GM20431 (cell line): ENCODE results near the gene ENTPD8.
"Not testable (repeated sequence)": the region's sequence is repeated elsewhere in the genome, so short reads cannot be mapped to it uniquely, and the experiment has no call there.

Experiments
- in situ Hi-C: fragments of 300-500 bp; cut with MseI, MboI; formaldehyde crosslinking; loops from one replicate; pipeline ENCODE4 v1.15.0; 2020; ENCODE audit warnings: low sequenced_read_pairs; ENCODE audit not compliant: unreplicated experiment

Gene ENTPD8

DNA sequence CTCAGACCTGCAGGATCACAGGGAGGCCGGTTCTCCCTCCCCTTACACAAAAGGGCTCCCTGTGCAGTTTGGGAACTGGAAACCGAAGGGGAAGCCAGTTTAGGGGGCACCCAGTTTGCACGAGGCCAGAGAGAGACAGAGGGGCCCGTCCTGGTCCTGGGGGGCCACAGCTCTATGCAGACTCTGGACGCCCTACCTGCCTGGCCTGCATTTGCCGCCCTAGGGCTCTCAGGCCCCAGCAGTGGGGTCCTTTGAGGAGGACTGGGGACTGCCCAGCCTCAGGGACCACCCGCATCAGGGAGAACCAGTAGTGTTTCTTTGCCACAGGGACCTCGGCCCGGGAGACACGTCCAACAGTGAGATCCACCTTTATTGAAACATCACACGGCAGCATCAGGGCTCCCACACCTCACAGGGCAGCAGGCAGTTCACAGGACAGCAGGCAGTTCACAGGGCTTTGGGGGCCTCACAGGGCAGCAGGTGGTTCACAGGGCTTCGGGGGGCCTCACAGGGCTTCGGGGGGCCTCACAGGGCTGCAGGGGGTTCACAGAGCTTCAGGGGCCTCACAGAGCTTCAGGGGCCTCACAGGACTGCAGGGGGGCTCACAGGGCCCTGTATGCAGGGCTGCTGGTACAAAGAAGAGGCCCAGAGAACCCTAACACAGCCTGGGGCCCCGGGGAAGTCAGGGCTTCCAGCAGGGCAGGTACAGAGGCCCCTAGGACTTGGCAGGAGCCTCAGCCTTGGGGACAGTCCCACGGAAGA is 18.6 kb upstream of the ENTPD8 start:
- in situ Hi-C loops, result no loop called here

DNA sequence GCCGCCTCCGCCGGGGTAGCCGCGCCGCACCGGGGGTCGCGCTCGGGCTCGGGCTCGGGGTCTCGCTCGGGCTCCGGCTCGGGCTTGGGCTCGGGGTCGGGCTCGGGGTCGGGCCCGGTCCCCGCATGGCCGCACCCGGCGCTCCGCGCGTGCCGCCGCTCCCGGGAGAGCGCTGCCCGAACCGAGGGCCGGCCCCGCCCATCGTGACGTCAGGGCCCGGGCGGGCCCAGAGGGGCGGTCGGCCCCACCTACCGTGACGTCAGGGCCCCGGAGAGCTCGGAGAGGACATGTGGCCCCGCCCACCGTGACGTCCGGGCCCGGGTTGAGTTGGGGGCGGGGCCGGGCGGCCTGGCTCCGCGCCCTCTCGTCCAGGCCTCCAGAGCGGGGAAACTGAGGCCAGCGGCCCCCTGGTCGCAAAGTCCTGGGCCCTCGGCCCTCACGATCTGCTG is 18.0 kb upstream of the ENTPD8 start, which contains the start of gene NSMF:
TSS of gene NSMF (minus strand) at position 183 of the 449 bp plus-strand sequence. CDS start 232 bp downstream, outside the sequence.
- in situ Hi-C loops, result no loop called here

DNA sequence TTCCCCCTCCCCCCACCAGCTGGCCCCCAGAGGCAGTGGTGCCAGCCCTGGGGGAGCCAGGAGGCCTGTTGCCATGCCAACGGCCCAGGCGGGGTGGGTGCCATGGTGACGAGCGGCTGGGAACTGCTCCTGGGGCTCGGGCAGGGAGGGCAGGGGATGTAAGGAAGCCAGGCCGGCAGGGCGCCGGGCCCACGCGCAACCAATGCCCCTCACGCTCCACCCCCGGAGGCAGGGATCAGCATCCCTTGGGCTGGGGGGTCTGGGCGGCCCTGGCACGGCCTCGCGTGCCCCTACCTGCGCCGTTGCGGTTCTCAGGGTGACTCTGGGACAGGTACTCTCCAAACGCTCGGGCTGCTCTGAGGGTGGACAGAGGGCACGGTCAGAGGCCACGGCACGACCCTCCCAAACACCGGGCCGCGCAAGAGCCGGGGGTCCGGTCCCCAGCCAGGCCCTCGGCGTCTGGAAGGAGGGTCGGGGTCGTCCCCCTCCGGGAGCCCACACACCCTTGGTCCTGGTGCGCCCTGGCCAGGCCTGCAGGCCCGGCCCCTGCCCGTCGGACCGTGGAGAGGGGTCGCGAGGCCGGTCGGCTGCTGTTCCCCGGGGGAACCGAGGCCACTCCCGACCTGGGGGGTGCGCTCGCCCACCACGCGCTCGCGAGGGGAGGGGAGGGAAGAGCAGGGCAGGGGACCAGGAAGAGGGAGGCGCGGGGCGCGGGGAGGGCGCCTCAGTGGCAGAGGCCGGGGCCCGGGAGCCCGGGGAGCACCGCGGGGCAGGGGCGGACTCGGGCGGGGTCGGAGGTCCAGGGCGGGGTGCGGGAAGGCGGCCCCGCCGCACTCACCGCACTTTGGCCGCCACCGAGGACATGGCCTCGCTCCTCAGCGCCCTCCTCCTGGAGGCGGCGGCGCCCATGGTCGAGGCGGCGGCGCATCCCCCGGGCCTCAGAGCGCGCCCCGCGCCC is 17.3 kb upstream of the ENTPD8 start:
- in situ Hi-C loops, result no loop called here

DNA sequence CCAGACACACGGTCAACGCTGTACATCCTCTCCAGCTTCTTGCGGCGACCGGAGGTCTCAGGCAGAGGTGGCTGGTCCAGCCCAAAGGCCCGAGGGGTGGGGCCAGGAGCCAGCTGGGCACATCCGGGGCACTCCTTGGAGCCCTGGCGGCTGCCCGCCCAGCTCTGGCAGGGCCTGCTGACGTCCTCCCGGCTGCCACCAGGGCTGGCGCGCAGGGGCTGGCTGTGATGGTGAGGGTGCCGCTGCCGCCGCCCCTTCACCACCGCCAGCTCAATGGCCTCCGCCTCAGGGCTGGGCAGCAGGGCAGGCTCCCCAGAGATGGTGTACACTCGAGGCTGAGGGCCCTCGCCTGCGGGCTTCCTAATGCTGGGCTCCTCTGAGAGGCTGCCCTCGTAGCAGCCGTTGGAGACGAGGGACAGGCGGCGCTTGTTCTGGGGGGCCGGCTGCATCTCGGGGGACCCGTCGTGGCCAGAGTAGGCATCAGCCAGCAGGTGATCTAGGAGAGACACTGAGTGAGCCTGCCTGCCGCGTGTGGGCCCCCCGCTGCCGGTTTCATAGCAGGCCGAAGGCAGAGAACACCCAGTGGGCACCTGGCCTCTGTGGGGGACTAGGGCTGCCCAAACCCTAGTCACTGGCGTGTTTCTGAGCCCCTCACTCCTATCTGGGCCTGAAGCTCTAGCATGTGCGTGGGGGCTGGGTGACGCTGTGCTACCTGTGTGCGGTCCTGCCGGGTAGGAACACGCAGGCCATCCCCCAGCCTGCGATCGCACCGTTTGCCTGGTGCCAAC is 16.4 kb upstream of the ENTPD8 start:
- in situ Hi-C loops, result no loop called here

DNA sequence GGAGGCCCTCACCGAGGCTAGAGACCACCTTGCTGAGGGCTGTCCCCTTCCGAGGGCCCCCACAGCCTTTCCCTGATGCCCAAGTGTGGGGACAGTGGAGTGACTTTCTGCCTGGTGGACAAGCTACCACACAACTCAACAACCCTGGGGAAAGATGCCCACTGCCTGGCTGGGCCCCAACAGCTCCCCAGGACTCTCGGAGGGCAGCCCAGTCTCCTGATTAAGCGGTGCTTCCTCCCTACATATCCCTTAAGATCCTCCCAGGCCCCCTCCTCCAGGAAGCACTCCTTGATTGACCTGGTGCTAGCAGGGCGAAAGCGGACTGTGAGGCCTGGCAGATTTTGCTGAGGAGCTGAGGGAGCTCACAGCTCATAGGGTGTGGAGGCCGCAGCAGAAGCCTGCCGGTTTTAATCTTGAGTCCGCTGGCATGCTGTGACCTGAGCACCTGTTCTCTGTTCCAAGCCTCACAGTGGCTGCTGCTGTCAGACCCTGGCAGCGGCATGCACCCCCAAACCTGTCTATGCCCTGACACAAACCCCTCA is 15.8 kb upstream of the ENTPD8 start:
- in situ Hi-C loops, result no loop called here

DNA sequence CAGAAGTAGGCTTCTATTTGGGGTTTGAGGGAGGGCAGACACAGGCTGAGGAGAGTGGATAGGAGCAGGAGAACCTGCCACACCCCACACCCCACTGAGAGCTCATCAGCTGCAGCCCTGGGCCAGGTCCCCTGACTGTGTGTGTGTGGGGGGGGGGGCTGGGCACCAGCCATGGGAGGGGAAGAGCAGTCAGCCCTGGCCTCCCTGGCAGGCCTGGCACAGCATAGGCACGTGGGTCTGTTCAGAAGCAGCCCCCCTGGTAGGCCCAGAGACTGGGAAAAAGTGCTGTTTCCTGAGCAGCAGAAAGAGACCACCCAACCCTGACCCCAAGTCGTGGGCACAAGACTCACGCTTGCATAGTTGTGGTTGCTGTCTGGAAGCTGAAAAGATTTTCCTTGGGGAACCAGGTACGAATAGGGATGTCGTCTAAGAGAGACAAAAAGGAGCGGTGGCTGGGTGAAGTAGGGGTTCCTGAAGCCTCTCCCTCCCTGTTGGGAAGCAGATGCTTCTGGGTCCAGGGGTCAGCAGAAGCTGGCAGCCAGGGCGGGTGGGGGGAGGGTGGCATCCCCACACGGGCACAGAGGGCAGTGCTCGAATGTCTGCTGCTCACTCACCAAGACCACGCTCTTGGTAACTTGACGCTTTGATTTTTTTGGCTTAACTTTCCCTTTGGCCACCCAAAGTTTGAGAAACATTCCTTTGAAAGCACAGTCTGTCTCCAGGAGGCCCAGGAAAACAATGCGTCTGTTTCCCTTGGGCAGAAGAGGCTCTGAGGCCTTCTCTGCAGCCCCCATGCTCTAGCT is 15.1 kb upstream of the ENTPD8 start:
- in situ Hi-C loops, result no loop called here

DNA sequence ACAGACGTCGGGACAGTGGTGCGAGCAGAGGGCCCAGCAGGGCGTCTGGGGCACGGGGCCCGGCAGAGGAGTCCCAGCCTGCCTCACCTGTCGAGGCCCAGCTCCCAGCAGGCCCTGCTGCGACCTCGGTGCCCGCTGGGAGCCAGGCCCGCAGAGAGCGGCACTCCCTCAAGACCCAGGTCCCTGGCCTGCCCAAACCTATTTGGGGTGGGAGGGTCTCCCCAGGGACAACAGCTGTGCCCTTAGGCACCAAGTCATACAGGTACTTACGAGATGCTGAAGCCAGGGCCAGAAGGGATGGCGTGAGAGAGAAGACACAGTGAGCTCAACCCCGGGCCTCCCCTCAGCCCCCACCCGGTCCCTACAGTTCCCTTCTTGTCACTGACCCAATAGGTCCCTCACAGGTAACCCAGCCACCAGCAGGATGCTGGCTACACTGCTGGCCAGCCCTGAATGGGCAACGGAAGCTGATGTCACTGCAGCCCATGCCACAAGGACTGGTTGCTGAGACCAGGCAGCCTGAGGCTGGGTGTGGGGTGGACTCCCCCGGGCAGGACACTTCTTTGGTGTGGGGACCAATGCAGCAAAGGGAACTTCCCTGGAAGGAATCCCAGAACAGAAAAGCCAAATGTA is 14.3 kb upstream of the ENTPD8 start:
- in situ Hi-C loops, result no loop called here

DNA sequence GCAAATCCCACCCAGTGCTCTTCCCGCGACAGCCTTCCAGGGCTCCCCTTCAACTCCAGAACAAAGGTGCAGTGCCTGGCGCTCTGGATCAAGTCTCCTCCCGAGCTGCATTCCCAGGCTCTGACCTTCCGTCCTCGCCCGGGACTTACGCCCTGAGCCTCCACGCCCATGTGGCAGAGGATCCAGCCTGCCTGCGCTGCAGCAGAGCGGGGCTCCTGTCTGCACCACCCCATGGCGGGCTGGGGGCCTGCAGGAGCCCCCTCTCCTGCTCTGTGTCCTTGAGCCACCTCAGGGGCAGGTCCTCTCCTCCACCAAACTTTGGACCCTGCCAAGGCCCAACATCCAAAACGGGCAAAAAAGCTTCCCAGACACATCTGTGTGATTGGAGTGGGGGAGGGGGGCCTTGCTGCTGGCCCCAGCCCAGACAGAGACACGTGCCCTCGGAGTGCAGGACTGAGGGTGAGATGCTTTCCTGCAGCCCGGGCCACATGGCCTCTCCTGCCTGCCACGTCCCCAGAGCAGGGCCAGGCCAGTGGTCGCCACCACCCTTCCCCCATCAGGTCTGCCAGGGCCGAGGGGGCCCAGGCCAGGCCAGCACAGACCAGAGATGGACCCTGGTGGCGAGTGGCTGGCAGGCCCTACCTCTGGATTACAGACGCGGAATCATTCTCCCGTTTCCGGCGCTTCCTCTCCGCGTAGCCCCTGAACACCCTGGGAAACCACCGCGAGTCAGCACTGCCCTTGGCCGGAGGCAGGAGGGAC is 13.6 kb upstream of the ENTPD8 start:
- in situ Hi-C loops, result no loop called here

DNA sequence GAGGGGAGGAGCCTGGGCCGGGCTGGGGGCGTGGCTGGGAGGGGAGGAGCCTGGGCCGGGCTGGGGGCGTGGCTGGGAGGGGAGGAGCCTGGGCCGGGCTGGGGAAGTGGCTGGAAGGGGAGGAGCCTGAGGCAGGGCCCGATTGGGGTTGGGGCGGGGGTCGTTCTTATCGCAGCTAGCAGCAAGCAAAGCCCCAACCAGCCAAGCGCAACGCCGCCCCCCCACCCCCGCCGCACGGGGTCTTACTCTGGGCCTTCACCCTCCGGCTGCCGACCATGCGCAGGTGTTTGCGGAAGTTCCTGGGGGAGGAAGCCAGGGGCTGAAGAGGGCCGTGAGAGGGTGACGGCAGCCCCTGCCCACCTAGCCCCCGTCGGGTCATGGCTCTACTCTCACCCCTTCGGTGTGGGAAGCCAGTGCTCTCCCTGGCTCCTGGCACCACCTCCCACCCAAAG is 13.0 kb upstream of the ENTPD8 start:
- in situ Hi-C loops, result no loop called here

DNA sequence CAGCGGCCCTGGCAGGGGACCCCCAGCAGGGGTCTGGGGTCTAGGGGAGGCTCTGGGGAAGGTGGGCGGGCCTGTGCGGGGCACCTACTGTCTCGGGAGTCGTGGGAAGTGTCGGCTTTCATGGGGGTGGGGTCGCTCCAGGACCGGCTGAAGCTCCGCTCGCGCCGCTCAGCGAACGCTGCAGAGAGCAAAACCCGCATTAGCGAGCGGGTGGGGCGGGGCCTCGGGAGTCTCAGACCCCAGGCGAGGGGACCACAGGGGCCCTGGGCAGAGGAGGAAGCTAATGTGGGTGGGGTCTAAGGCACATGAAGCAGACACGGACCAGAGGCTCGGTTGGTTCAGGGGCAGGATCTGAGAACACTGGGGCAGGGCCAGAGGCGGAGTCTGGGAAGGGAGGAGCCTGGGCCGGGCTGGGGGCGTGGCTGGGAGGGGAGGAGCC is 12.5 kb upstream of the ENTPD8 start:
- in situ Hi-C loops, result no loop called here

DNA sequence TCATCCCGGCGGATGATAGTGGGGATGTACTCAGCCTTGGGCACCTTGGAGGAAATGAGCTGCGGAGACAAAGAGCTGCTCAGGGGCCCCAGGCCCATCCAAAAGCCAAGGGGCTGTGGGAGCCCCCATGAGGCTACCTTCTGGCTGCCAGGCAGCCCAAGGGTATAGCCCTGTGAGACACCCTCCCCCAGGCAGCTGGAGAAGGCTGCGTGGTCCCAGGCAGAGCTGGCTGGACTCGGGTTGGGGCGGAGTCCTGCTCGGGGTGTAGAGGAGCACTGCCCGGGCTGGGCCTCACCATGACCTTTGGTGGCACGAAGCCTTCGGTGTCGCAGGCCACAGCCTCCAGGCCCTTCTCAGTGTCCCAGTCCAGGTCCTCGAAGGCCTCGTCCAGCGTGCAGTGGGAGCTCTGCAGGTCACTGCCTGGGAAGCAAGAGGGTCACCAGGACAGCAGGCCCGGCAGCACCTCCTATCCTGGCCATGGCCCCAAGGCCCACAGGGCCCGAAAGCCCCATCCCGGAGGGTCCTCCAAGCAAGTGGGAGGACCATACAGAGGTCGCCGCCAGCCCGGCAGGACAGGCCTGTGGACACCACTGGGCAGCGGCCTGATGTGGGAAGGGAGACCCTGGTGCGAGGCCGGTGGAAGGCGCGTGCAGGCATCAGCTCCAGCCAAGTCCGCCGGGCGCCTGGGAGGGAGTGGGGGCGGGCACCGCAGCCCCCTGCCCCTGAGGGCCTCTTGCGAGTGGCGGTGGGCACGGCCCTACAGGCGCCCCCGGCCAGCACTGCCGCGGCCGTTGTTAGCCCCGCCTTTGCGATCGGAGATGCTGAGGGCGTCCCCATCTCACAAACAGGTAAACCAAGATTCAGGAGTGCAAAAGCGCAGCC is 11.8 kb upstream of the ENTPD8 start:
- in situ Hi-C loops, result no loop called here

DNA sequence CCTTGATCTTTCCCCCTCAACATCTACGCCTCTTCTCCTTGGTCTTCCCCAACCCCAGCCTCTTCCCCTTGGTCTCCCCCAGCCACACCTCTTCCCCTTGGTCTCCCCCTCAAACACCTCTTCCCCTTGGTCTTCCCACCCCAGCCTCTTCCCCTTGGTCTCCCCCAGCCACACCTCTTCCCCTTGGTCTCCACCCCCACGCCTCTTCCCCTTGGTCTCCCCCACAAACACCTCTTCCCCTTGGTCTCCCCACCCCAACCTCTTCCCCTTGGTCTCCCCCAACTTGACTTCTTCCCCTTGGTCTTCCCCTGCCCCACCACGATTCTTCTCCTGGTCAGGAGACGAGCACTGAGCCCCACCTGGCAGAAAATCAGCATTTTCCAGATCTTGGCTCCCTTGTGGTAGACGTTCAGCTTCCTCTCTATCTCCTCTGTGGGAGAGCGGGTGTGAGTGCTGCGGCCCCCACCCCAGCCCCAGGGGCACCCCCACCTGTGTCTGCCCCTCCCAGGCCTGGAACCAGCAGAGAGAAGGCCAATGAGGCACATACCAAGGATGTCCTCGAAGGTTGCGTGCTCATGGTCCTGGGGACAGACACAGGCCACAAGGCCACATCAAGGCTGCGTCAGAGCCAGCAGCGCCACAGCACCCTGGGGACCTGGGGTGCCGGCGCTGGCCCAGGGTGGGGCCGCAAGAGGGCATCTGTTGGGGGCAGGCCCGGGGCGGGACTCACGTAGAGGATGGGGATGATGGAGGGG is 11.0 kb upstream of the ENTPD8 start:
- in situ Hi-C loops, result no loop called here

DNA sequence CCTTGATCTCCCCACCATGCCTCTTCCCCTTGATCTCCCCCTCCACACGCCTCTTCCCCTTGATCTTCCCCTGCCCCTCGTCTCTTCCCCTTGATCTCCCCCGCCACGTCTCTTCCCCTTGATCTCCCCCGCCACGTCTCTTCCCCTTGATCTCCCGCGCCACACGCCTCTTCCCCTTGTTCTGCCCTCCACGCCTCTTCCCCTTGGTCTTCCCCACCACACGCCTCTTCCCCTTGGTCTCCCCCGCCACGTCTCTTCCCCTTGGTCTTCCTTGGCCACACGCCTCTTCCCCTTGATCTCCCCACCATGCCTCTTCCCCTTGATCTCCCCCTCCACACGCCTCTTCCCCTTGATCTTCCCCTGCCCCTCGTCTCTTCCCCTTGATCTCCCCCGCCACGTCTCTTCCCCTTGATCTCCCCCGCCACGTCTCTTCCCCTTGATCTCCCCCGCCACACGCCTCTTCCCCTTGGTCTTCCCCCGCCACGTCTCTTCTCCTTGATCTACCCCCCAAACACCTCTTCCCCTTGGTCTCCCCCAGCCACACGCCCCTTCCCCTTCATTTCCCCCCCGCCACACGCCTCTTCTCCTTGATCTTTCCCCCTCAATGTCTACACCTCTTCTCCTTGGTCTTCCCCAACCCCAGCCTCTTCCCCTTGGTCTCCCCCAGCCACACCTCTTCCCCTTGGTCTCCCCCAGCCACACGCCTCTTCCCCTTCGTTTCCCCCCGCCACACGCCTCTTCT is 10.3 kb upstream of the ENTPD8 start:
- in situ Hi-C loops, result not testable (repeated sequence)

DNA sequence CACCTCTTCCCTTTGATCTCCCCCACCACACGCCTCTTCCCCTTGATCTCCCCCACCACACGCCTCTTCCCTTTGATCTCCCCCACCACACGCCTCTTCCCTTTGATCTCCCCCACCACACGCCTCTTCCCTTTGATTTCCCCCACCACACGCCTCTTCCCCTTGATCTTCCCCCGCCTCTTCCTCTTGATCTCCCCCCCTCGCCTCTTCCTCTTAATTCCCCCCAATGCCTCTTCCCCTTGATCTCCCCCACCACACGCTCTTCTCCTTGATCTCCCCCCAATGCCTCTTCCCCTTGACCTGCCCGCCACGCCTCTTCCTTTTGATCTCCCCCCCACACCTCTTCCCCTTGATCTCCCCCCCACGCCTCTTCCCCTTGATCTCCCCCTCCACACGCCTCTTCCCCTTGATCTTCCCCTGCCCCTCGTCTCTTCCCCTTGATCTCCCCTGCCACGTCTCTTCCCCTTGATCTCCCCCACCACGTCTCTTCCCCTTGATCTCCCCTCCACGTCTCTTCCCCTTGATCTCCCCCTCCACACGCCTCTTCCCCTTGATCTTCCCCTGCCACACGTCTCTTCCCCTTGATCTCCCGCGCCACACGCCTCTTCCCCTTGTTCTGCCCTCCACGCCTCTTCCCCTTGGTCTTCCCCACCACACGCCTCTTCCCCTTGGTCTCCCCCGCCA is 9.5 kb upstream of the ENTPD8 start:
- in situ Hi-C loops, result not testable (repeated sequence)

DNA sequence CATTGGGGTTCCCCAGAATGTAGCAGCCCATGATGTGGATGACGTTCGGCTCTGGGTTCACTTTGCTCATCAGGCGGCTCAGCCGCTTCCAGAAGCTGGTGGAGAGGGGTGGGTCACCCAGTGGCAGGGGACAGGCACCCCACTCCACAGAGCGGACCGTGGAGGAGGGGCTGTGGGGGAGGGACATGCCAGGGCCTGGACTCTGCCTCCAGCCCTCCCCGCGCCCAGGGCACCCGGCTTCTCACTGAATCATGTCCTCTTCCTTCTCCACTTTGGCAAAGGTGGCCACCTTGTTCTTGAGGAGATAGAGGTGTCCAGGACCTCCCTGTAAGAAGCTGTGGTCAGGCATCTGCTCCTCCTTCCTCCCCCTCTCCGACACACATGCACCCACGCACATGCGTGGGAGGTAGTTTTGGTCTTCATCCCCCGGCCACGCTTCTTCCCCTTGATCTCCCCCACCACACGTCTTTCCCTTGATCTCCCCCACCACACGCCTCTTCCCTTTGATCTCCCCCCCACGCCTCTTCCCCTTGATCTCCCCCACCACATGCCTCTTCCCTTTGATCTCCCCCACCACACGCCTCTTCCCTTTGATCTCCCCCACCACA is 8.9 kb upstream of the ENTPD8 start:
- in situ Hi-C loops, result no loop called here
